GM13976 (cell line): Measurements from ENCODE around the gene CYYR1.

Experiments
- DNase-seq: peaks from one replicate; pipeline ENCODE4 v3.0.0; 2012; ENCODE audit warnings: low spot score
- CTCF ChIP-seq: IDR thresholded peaks from 2 replicates; pipeline ENCODE4 v1.5.1; 2012; ENCODE audit warnings: borderline replicate concordance, mild to moderate bottlenecking; ENCODE audit not compliant: insufficient read depth; ENCODE audit errors: extremely low read depth, missing control alignments, control extremely low read depth
- in situ Hi-C: fragments of 300-500 bp; cut with MboI; formaldehyde crosslinking; loops from one replicate; pipeline ENCODE4 v1.12.0; 2022; ENCODE audit warnings: low sequenced_read_pairs, mixed read lengths, inconsistent platforms; ENCODE audit not compliant: unreplicated experiment

CYYR1 gene

DNA sequence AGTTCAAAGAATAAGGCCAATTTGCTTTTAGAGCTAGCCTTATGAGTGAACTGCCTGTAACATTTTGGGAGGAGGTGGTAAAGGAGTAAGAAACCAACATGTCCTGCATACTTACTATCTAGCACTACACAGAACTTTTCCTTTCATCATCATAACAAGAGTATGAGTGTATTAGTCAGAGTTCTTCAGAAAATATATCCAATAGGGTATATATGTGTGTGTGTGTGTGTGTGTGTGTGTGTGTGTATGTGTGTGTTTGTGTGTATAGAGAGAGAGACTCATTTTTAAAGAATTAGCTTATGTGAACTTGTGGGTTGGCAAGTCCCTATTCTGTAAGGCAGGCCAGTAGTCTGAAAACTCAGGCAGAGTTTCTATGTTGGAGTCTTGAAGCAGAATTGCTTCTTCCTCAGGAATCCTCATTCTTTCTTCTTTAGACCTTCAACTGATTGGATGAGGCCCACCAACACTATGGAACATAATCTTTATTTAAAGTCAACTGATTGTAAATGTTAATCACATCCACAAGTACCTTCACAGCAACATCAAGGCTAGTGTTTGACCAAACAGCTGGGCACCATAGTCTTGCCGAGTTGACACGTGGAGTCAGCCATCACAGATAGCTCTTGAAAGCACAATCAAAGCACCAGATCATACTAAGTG, 121.9 kb downstream of the CYYR1 start:
- DNase-seq: no peak
- in situ Hi-C loops: no loop called here
- no peak for TF ChIP-seq CTCF

GRCh38 chr21:26449161-26449560, 123.9 kb downstream of the CYYR1 start:
- TF ChIP-seq CTCF: no peak
- DNase-seq: no peak
- in situ Hi-C loops: no loop called here

DNA sequence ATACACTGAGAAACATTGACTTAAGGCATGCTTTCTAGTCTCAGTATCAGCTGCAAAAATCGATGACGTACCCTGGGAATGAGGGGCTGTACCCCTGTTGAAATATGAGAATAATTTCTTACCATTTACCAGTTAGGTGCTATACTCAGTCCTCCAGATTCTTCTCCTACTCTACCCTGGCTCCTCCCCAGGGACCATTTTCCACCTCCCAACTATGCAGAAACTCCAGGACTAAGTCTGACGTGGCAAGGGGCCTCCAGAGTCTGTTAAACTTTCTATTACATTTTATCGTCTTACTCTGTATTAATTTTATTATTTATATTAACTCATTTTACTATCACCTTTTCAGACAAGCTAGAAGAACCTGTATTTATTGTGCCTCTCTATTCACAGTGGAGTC, 124.3 kb downstream of the CYYR1 start:
- no peak for TF ChIP-seq CTCF
- DNase-seq: no peak
- in situ Hi-C loops: no loop called here

- no peak for TF ChIP-seq CTCF
- DNase-seq: no peak
- in situ Hi-C loops: no loop called here
Measured at GRCh38 chr21:26447932-26448475, 125.1 kb downstream of the CYYR1 start.

GRCh38 chr21:26445440-26445839, 127.6 kb downstream of the CYYR1 start:
- TF ChIP-seq CTCF: no peak
- in situ Hi-C loops: no loop called here
- DNase-seq: no peak

DNA sequence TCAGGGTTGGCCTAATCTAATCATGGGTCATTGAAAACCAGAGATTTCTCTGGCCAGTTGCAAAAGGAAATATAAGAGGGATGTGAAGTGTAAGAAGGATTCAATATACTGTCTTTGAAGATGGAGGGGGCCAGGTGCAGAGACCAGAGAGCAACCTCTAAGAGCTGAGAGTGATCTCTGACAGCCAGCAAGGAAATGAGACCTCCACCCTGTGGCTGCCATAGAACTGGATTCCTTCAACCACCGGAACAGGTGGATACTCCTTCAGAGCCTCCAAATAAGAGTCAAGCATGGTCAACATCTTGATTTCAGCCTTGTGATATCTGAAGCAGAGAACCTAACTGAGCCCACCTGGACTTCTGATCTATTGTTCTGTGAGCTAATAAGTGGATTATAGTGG, 128.4 kb downstream of the CYYR1 start:
- in situ Hi-C loops: no loop called here
- DNase-seq: no peak
- no peak for TF ChIP-seq CTCF

DNA sequence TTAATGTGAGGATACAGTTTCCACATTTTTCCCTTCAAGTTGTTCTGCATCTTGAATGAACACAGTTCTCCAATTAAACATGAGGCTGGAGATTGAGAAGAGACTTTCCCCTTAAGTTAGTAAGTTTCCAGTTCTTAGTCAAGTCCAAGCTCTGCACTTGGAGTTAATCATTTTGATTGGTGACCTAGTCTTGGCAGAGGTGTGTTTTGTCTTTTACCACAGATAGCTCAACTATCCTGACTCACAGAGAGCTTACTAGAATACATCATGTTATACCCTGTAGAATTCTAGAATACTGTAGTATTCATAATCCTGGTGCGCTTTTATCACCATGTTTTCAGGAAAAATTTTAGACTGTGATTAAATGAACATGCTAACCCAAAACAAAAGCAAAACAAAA, 129.2 kb downstream of the CYYR1 start:
- in situ Hi-C loops: no loop called here
- no peak for DNase-seq
- TF ChIP-seq CTCF: no peak
